Endothelial cell of umbilical vein (primary cell): ENCODE data around the gene ZNF662. TPM values are rescaled to one million over a fixed set of nuclear protein-coding genes. Genes with fewer than 3 reads are reported as not detected.

Experiments used
- BruUV-seq: library from RNA; stranded (reverse); fragments of 400-500 nt; replicated peaks from 2 replicates; lab custom pipeline; 2021; lab: Mats Ljungman, UMichigan
- CTCF ChIA-PET: fragments of 300-600, 350-600 bp; sonication (Branson Sonifier 250); formaldehyde crosslinking; loops from one replicate; lab custom pipeline; 2021; ENCODE audit warnings: antibody characterized with exemption, inconsistent platforms; lab: Charles Lee
- POLR2A ChIA-PET: fragments of 300-600, 350-600 bp; sonication (Branson Sonifier 250); formaldehyde crosslinking; loops from one replicate; lab custom pipeline; 2021; ENCODE audit warnings: antibody characterized with exemption, inconsistent platforms; lab: Charles Lee
- DNase-seq: peaks from one replicate; pipeline ENCODE4 v3.0.0-alpha.2; 2011; ENCODE audit warnings: low read depth, low spot score
- FAIRE-seq: peaks from 2 replicates; lab custom pipeline; 2011; peaks lifted over from hg19 to GRCh38; lab: Jason Lieb, UNC
- H2AFZ ChIP-seq: 2 replicates; pipeline ENCODE4 v1.6.0; 2012; ENCODE audit warnings: low read depth, low read length, control low read depth, inconsistent platforms
- H3K27ac ChIP-seq: 2 replicates; pipeline ENCODE4 v1.5.1; 2011; ENCODE audit warnings: low read depth, mild to moderate bottlenecking, control low read depth, low read length, moderate library complexity; ENCODE audit not compliant: insufficient read depth
- H3K27me3 ChIP-seq, 2 experiments: 2 replicates each; pipeline versions ENCODE4 v1.6.0 to v1.6.1; 2011; ENCODE audit warnings: low read length in 2 of 2, mixed read lengths in 1 of 2; ENCODE audit not compliant: control insufficient read depth in 2 of 2, insufficient read depth in 2 of 2
- H3K36me3 ChIP-seq, 2 experiments: 2 replicates in 1 of 2; 3 replicates in 1 of 2; pipeline ENCODE4 v1.5.1; 2011; ENCODE audit warnings: low read length in 2 of 2, mild to moderate bottlenecking in 1 of 2, moderate library complexity in 1 of 2; ENCODE audit not compliant: control insufficient read depth in 2 of 2, insufficient read depth in 2 of 2; ENCODE audit errors: extremely low read depth in 1 of 2
- H3K4me1 ChIP-seq: 3 replicates; pipeline ENCODE4 v1.5.1; 2011; ENCODE audit warnings: mild to moderate bottlenecking, low read length; ENCODE audit not compliant: control insufficient read depth, insufficient read depth; ENCODE audit errors: extremely low read depth
- H3K4me2 ChIP-seq: 2 replicates; pipeline ENCODE4 v1.6.1; 2011; ENCODE audit warnings: low read length, control low read depth, mixed read lengths; ENCODE audit not compliant: insufficient read depth
- H3K4me3 ChIP-seq, 3 experiments: fragments of 200-600 bp in 1 of 3; sonication (generic), shearing (Covaris generic) in 1 of 3; replicated peaks in 1 of 3; 2 replicates each; pipeline ENCODE4 v1.5.1; 2011 to 2016; ENCODE audit warnings: control low read depth in 3 of 3, low read length in 3 of 3, mild to moderate bottlenecking in 2 of 3, inconsistent platforms in 1 of 3, low read depth in 1 of 3, moderate library complexity in 1 of 3; ENCODE audit not compliant: insufficient read depth in 1 of 3
- H3K79me2 ChIP-seq: 2 replicates; pipeline ENCODE4 v1.6.0; 2012; ENCODE audit warnings: low read length, inconsistent platforms; ENCODE audit not compliant: control insufficient read depth, insufficient read depth
- H3K9ac ChIP-seq: replicated peaks from 2 replicates; pipeline ENCODE3; 2011; ENCODE audit warnings: low read length, control low read depth; ENCODE audit not compliant: insufficient read depth; ENCODE audit errors: extremely low read depth
- H3K9me1 ChIP-seq: replicated peaks from 3 replicates; pipeline ENCODE4 v1.6.0; 2011; ENCODE audit warnings: mild to moderate bottlenecking, low read length; ENCODE audit not compliant: control insufficient read depth, insufficient read depth; ENCODE audit errors: extremely low read depth
- H3K9me3 ChIP-seq: replicated peaks from 2 replicates; pipeline ENCODE4 v1.5.1; 2012; ENCODE audit warnings: low read length, inconsistent platforms; ENCODE audit not compliant: control insufficient read depth, insufficient read depth
- H4K20me1 ChIP-seq: replicated peaks from 2 replicates; pipeline ENCODE3; 2011; ENCODE audit warnings: mild to moderate bottlenecking, low read length; ENCODE audit not compliant: control insufficient read depth, insufficient read depth; ENCODE audit errors: extremely low read depth
- CTCF ChIP-seq, 2 donors: IDR thresholded peaks; 1 replicate in 1 of 2; 2 replicates in 1 of 2; pipeline ENCODE4 v1.5.1; 2011; ENCODE audit warnings: low read length in 2 of 2, mild to moderate bottlenecking in 2 of 2, moderate library complexity in 2 of 2, control low read depth in 1 of 2, inconsistent platforms in 1 of 2, low read depth in 1 of 2; ENCODE audit not compliant: insufficient read depth in 1 of 2; ENCODE audit errors: extremely low read depth in 1 of 2
- EZH2 ChIP-seq: IDR thresholded peaks from 2 replicates; pipeline ENCODE4 v1.6.1; 2012; ENCODE audit warnings: borderline replicate concordance, low read depth, mild to moderate bottlenecking, moderate library complexity, low read length, inconsistent platforms; ENCODE audit not compliant: severe bottlenecking
- FOS ChIP-seq: IDR thresholded peaks from 2 replicates; pipeline ENCODE4 v1.6.1; 2011; ENCODE audit warnings: mild to moderate bottlenecking, low read length, moderate library complexity, borderline replicate concordance; ENCODE audit not compliant: insufficient read depth
- GATA2 ChIP-seq: IDR thresholded peaks from 2 replicates; pipeline ENCODE4 v1.7.0; 2011; ENCODE audit warnings: low read depth, mild to moderate bottlenecking, moderate library complexity, mixed read lengths, low read length; ENCODE audit not compliant: insufficient read length, insufficient read depth
- JUN ChIP-seq: IDR thresholded peaks from 2 replicates; pipeline ENCODE4 v1.6.1; 2011; ENCODE audit warnings: borderline replicate concordance, low read depth; ENCODE audit not compliant: insufficient read length, insufficient read depth
- MAX ChIP-seq: IDR thresholded peaks from 2 replicates; pipeline ENCODE4 v1.6.1; 2011; ENCODE audit not compliant: insufficient read depth, insufficient read length
- MYC ChIP-seq: IDR thresholded peaks from one replicate; pipeline ENCODE4 v1.6.1; 2011; ENCODE audit warnings: mild to moderate bottlenecking, low read depth, low read length
- POLR2A ChIP-seq: IDR thresholded peaks from 2 replicates; pipeline ENCODE4 v1.6.1; 2012; ENCODE audit warnings: low read depth, mild to moderate bottlenecking, control low read depth, low read length
- POLR2AphosphoS5 ChIP-seq: IDR thresholded peaks from 2 replicates; pipeline ENCODE4 v1.6.1; 2012; ENCODE audit warnings: low read depth, mild to moderate bottlenecking, control low read depth, low read length, moderate library complexity; ENCODE audit not compliant: insufficient read depth
- dilution Hi-C: fragments of 300-500 bp; cut with MboI; formaldehyde crosslinking; loops from one replicate; pipeline ENCODE4 v1.15.0; 2019; ENCODE audit warnings: low sequenced_read_pairs; ENCODE audit not compliant: extremely low pct_ligation_motif_present
- intact Hi-C: fragments of 100-400 bp; cut with micrococcal nuclease; formaldehyde crosslinking; loops from one replicate; pipeline ENCODE4 v1.10.0; 2022
- polyA plus RNA-seq, 4 experiments: library from polyadenylated mRNA; depleted of rRNA in 3 of 4; stranded (reverse) in 3 of 4; unstranded in 1 of 4; fragments of >200 nt; gene quantifications; 2 replicates each; pipeline versions ENCODE4 v1.2.1 to v1.2.3, GENCODE V29; 2011 to 2012; ENCODE audit warnings: missing spikeins in 1 of 4
- total RNA-seq: library from RNA; stranded (reverse); gene quantifications from 2 replicates; pipeline ENCODE4 v1.2.3, GENCODE V29; 2021

The ZNF662 gene
- total and polyA plus RNA-seq, 2 donors (not counting 3 experiments of a cell fraction or from before 2014, with no cell fraction given): 0.84 to 4.3 TPM

DNA sequence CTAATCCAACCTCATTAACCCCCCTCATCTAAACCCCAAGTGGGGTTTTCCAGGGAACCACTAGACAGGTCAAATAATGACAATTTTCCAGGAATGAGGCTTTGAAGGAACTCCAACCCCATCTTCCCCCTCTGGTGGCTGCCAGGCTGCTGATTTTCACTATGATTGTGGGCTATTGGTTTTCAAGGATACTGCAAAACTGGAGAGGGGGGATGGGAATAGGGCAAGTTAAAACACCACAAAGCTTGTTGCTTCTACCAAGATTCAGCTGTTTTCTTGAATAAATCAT lies 10.4 kb upstream of the ZNF662 start:
- POLR2A ChIA-PET: no interaction called here
- no peak for FAIRE-seq

More for the DNA sequence above, 10.4 kb upstream of the ZNF662 start:
- no peak overlapping the region for H2AFZ ChIP-seq
- peaks cover 0 to 4% of the 10 kb centered on the region in 2 experiments for H3K27me3 ChIP-seq
- no peak for DNase-seq
- CTCF ChIA-PET: no interaction called here
- no TSS peak for BruUV-seq
- H3K9ac ChIP-seq: no peak overlapping the region
- intact Hi-C loops (no loop called here), dilution Hi-C loops (no loop called here)
- H3K36me3 ChIP-seq: no peaks in the 10 kb centered on the region
- no peak overlapping the region for H3K27ac ChIP-seq
- H3K4me2 ChIP-seq: no peak overlapping the region
- no peaks in the 10 kb centered on the region for H3K9me1 ChIP-seq
- no peaks in the 10 kb centered on the region for H3K9me3 ChIP-seq
- H4K20me1 ChIP-seq: no peaks in the 10 kb centered on the region
- H3K4me3 ChIP-seq: no peak overlapping the region
- TF ChIP-seq JUN (no peak), MAX (no peak), GATA2 (no peak), POLR2A (no peak), CTCF (IDR thresholded peaks at IDR 0.05; ENCODE audit: extremely low read depth in 1 of 2, insufficient read depth in 1 of 2, low read depth in 1 of 2, low read length in 2 of 2) (no peak), EZH2 (no peak), MYC (no peak), POLR2AphosphoS5 (no peak), FOS (no peak)
- no peaks in the 10 kb centered on the region for H3K4me1 ChIP-seq
- H3K79me2 ChIP-seq: no peaks in the 10 kb centered on the region
